GM19023 (cell line): ENCODE results near the gene DEPDC1.
"Not testable (repeated sequence)": the region's sequence is repeated elsewhere in the genome, so short reads cannot be mapped to it uniquely, and the experiment has no call there.

ENCODE experiments used
- ATAC-seq: cut with Tn5 transposase; IDR thresholded peaks from one replicate; pipeline ENCODE4 v1.9.1; 2021; ENCODE audit warnings: mild to moderate bottlenecking, moderate library complexity; ENCODE audit not compliant: unreplicated experiment

The DEPDC1 gene

GRCh38 chr1:68496680-68497357 lies at the start of gene DEPDC1:
Gene DEPDC1, minus strand, starts transcription at chr1:68497082. Its CDS starts 83 bp downstream, at chr1:68496999.
- ATAC-seq, result peak; percentile 97

GRCh38 chr1:68544651-68545050 lies 47.8 kb upstream of the DEPDC1 start:
- ATAC-seq, result no peak

GRCh38 chr1:68542586-68542985 lies 45.7 kb upstream of the DEPDC1 start:
- no peak for ATAC-seq

- ATAC-seq, result no peak
Observed at GRCh38 chr1:68538941-68539340, 42.1 kb upstream of the DEPDC1 start.

GRCh38 chr1:68528243-68528642 lies 31.4 kb upstream of the DEPDC1 start:
- no peak for ATAC-seq

GRCh38 chr1:68525781-68526180 lies 28.9 kb upstream of the DEPDC1 start:
- ATAC-seq, result no peak

GRCh38 chr1:68521286-68521685 lies 24.4 kb upstream of the DEPDC1 start:
- no peak for ATAC-seq

- no peak for ATAC-seq
Observed at GRCh38 chr1:68516066-68516465, 19.2 kb upstream of the DEPDC1 start.

GRCh38 chr1:68511254-68511653 lies 14.4 kb upstream of the DEPDC1 start:
- ATAC-seq, result no peak

GRCh38 chr1:68506386-68506785 lies 9.5 kb upstream of the DEPDC1 start:
- no peak for ATAC-seq

- no peak for ATAC-seq
Observed at GRCh38 chr1:68503085-68503484, 6.2 kb upstream of the DEPDC1 start.

GRCh38 chr1:68497358-68497698 lies 446 bp upstream of the DEPDC1 start:
- ATAC-seq, result peak; percentile 6

- ATAC-seq, result peak; percentile 19
Observed at GRCh38 chr1:68495968-68496679, 758 bp downstream of the DEPDC1 start.

- no peak for ATAC-seq
Observed at GRCh38 chr1:68495532-68495931, 1.4 kb downstream of the DEPDC1 start.

GRCh38 chr1:68493193-68493592 lies 3.7 kb downstream of the DEPDC1 start:
- ATAC-seq, result no peak

- not testable (repeated sequence) for ATAC-seq
Observed at GRCh38 chr1:68492255-68492654, 4.6 kb downstream of the DEPDC1 start.

- ATAC-seq, result no peak
Observed at GRCh38 chr1:68490046-68490651, 6.7 kb downstream of the DEPDC1 start.

- no peak for ATAC-seq
Observed at GRCh38 chr1:68485431-68486022, 11.4 kb downstream of the DEPDC1 start.

- ATAC-seq, result no peak
Observed at GRCh38 chr1:68484618-68485017, 12.3 kb downstream of the DEPDC1 start.

GRCh38 chr1:68481041-68481440 lies 15.8 kb downstream of the DEPDC1 start:
- ATAC-seq, result no peak

- ATAC-seq, result no peak
Observed at GRCh38 chr1:68479501-68479900, 17.4 kb downstream of the DEPDC1 start.

- ATAC-seq, result no peak
Observed at GRCh38 chr1:68478662-68479061, 18.2 kb downstream of the DEPDC1 start.
